GM10266 (cell line): ENCODE results near the gene PNISR.

Experiments used
- DNase-seq: peaks from one replicate; pipeline ENCODE4 v3.0.0; 2012; ENCODE audit errors: extremely low spot score
- CTCF ChIP-seq: IDR thresholded peaks from 2 replicates; pipeline ENCODE4 v1.5.1; 2012; ENCODE audit warnings: mild to moderate bottlenecking, low read depth; ENCODE audit not compliant: control insufficient read depth, insufficient read depth; ENCODE audit errors: missing control alignments

PNISR gene

GRCh38 chr6:99422912-99423311 lies 2.2 kb downstream of the PNISR start:
- DNase-seq, result no peak
- TF ChIP-seq CTCF, result no peak

- DNase-seq, result no peak
- TF ChIP-seq CTCF, result no peak
Observed at GRCh38 chr6:99416892-99417767, 8.0 kb downstream of the PNISR start.

GRCh38 chr6:99416226-99416625 lies 8.9 kb downstream of the PNISR start:
- DNase-seq, result no peak
- no peak for TF ChIP-seq CTCF

GRCh38 chr6:99415446-99415845 lies 9.7 kb downstream of the PNISR start:
- DNase-seq, result no peak
- no peak for TF ChIP-seq CTCF

- no peak for TF ChIP-seq CTCF
- no peak for DNase-seq
Observed at GRCh38 chr6:99412065-99412464, 13.0 kb downstream of the PNISR start.

- TF ChIP-seq CTCF, result no peak
- no peak for DNase-seq
Observed at GRCh38 chr6:99409672-99410071, 15.4 kb downstream of the PNISR start.

DNA sequence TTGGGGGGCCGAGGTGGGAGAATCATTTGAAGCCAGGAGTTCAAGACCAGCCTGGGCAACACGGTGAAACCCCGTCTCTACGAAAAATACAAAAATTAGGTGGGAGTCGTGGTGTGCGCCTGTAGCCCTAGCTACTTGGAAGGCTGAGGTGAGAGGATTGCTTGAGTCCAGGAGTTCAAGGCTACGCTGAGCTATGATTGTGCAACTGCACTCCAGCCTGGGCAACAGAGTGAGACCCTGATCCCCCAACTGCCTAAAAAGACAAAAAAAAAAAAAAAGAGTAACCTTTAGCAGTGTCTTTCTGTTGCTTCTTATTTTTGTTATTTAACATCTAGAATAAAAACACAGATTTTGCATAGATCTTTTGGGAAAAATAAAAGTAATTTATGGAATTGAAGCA lies 18.0 kb downstream of the PNISR start:
- DNase-seq, result no peak
- no peak for TF ChIP-seq CTCF
